HUDEP-2 (cell line): ENCODE results near the gene TMX3.

Experiments
- DNase-seq, 76 experiments: peaks; one replicate each; lab custom pipeline; 2025; ENCODE audit not compliant: unreplicated experiment in 76 of 76; lab: John Stamatoyannopoulos, UW

The TMX3 gene

DNA sequence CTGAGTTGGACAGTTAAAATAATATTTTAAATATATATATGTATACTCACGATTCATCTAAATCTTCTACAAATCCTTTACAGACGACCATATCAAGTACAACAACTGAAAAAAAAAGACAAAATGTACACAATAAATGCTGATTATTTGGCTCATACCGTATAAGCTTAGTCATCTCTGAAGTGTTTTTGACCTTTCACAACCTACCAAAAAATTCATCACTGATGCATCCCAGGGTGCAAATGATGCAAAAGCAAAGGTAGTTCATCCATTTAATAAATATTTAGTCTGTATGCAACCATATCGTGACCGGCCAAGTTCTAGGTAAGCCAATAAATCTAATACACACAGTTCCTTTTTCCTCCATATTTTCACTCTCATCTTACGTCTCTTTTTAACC is 1.1 kb downstream of the TMX3 start:
- no peak for DNase-seq

DNA sequence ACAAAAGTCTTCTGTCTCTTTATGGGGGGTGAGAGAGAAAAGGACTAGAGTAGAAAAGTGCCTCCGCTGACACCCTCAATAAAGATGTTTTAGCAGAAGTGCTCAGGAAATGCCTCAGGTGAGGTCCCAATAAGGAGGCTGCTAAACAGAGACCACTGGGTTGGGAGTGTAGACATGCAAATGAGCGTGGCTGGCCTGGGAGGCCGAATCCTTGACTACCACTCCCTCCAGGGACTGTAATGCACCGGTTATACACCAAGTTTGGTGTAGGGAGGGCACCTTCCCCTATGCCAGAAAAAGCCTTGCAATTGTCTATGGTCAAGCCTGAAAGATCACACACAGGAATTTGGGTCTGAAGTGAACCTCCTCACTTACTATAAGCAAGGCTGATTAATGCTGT is 1.8 kb downstream of the TMX3 start:
- DNase-seq = no peak

DNA sequence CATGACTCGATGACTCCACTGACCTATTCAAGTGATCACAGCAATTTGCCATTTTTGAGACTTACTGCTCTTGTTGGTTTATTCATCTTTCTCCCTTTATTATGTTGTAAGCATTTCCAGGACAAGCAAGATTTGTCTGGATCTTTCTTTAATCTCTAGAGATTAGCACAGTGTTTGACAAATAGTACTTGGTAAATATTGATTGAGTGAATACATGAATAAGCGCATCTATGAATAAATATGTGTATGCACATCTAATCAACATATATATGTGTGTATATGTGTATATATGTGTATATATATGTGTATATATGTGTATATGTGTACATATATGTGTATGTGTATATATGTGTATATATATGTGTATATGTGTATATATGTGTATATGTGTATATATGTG is 7.3 kb downstream of the TMX3 start:
- no peak for DNase-seq

DNA sequence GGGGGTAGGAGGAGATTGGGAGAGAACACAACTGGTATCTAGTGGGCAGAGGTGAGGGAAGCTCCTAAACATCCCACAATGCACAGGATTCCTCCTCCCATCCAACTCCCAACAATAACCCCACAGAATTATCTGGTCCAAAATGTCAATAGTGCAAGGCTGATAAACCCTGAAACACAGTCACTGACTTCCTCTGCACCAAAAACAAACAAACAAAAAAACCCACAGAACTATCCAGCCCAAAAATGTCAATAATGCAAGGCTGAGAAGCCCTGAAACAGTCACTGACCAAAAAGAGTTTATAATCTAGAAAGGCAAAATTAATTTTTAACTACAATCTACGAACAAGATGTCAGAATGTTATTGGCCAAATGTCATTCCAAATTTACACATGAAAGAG is 9.8 kb downstream of the TMX3 start:
- DNase-seq = no peak

DNA sequence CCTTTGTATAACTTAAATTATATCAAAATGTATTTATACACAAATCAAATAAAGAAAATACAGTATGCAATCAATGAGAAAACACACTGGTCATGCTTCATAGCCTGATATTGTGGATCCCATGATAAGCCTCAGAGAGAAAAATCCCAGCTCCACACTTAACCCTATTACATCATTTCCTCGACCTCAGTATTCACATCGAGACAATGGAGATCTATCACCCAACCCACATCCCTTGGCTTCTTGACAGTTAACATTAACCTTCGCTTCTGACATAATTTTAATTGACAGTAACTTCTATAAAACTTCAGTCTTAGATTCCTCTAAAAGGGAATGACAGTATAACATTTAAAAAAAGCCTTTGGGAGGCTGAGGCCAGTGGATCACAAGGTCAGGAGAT is 11.6 kb downstream of the TMX3 start:
- DNase-seq = no peak

DNA sequence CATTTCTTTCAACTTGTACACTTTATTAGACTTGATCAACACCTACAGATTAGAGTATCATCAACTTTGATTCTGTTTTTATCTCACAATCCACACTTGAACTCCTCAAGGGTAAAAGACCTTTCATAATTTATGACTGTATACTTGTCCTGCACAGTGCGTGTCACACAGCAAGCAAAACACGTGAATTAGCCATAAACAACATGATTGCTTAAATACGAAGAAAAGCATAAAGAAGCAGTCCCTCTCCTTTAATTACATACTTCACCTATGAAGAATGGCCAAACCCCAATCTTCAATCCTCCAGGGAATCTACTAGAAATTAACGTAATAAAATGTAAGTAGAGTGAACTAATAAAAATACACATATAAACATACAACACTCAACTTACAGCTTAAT is 13.6 kb downstream of the TMX3 start:
- DNase-seq = no peak

DNA sequence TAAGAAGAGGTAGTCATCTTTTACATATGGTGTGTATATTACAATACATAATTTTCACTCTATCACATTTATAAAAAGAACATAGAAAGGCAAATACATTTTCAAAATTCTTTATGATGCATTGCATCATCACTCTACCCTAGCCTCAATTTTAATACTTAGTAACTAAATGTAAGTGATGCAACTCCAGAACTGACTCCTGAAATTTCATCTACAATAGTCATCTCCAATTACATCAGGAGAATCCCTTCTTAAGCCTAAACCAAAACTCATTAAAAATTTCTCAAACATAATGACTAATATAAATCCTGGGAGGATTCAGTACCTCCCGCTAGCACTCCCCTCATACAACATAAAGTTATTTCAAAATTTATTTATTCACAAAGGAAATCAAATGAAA is 15.9 kb downstream of the TMX3 start:
- no peak for DNase-seq

DNA sequence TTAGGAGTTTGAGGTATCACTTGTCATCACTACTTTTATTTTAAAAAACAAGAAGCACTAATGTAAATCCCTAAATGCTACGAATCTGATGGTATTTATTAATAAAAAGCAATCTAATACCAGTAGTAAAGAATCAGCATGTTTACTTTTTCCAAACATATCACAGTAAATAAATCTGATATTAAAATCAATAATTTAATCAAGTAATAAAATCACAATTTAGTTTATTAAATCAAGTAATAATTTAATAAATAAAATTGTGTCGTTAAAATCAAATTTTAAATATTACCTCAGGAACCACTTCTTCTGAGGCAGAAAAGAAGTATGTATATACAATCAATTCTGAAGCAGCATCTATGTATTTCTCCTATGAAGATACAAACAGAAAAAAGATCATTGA is 18.0 kb downstream of the TMX3 start:
- no peak for DNase-seq

DNA sequence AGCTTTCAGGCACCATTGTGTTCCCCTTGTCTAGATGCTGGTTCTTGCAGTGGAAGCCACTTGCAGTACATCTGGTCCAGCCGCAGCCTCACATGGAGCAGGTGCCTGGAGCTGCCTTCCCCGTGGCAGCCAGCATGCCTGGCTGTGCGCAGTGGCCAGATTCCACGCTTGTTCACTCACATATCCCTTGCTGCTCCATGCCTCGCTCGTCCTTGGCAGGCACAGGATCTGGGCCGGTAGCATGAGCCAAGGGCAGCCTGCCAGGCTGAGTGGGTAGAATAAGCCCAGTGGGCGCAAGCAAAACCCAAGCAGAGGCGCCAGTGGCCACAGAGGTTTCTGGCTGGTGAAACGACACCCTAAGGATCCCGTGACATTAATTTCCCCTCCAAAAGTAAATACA is 20.6 kb downstream of the TMX3 start:
- no peak for DNase-seq

DNA sequence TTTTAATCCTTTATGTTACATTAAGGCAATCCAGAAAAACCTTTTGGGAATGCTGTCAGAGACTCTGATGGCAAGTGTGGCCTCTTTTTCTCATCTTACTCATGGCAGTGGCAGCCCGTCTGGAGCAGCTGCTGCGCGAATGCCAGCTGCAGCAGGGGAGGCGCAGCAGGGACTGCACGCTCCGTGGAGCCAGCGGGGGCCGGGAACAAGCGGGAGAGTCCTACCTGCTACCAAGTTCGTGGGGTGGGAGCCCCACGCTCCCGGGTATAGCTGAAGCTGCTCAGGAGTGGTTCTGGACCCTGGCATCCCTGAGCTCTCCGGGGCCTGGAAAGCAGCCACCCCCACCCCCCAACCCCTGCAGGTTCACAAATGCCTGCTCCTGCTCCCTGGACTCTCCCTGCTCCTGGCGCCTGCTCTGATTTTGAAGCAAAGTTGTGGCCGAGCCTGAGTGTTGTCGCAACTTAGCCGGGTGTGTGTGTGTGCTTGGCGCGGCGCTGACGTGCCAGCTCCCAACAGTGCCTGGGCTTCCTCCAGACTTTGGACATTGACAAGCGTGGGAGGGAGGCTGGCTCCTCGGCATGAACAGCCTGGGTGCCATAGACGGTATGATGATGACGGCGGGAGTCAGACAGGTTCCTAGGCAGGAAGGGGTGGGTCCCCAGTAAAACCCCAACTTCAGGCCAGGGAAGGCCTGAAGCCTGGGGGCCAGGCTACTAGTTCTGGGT is 21.7 kb downstream of the TMX3 start:
- no peak for DNase-seq

DNA sequence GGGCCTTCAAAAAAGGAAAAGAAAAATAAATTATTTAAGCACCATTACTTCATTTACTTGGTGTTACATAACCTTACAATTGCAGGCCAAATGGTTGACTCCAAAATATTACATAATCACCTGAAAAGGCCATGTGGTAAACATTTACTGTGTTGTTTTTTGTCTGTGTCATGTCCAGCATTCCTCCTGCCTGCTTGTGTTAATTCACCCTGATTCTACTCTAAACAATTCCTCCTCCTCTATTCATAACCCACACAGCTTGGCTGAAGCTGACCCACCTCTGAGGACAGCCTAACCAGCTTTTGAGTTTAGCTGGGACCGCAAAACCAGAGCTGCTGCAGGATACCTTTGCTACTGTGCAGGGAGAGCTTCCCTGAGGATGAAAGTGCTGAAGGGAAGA is 35.4 kb downstream of the TMX3 start:
- DNase-seq = no peak

DNA sequence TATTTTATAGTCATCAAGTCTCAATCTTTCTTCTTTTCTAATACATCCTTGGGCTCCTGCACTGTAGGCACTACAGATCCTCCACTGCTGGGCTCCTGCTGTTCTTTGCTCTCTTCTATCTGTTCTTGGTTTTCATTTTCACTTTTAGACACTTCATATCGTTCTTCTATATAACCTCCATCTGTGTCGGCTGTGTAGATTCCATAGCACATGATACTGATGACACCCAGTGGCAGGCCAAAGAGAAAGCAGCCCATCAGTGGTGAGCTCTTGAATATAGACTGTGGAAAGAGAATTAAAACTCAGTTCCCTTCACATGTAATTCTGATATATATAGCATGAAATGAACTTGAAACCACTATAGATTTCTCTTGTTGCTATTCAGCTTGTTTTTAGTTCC is 38.0 kb downstream of the TMX3 start:
- no peak for DNase-seq

DNA sequence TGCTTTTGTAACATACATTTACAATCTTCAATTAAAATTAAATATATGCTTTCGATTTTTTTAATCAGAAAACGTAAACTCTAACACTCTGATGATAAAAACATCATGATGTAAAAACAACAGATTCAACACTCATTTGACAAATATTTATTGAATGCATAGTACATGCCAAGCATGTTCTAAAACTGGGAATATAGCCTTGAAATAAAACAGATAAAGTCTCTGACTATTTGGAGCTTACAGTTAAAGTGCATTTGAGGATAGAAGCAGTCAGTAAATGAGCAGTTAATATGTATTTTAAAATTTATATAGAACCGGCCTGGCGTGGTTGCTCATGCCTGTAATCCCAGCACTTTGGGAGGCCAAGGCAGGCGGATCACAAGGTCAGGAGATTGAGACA is 47.8 kb downstream of the TMX3 start:
- no peak for DNase-seq

DNA sequence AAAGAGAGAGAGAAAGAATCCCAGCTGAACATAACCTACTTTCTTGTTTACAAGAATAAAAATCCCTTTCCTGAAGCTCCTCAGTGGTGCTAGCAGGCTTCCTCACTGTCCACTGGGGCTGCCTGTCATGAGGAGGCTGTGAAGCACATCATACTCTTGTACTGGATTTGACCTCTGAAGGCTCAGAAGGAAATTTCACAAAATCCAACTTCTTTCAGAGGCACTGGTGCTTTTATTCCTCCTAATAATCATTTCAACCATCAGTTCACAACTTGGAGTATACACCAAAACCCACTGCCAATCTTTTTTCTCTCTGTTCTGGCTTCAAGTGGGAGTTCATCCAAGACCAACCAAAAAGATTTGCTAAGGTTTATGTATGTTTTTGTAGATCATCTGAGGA is 48.5 kb downstream of the TMX3 start:
- no peak for DNase-seq

DNA sequence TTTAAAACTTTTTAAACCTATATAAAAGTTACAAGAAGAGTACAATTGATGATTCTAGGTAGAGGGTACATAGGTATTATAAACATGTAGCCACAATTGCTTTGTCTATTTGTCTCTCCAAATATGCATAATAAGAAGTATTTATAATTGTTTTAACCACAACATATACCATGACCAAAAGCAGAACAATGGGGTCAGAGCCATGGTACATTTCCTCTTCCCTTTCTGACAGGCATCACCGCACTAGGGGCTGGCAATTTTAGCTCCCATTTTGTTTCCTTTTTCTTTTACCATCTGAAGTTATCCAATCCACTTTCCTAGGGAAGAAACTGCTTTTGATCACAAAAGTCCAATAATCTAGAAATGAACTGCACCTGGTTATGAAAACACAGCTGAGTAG is 49.3 kb downstream of the TMX3 start:
- no peak for DNase-seq

DNA sequence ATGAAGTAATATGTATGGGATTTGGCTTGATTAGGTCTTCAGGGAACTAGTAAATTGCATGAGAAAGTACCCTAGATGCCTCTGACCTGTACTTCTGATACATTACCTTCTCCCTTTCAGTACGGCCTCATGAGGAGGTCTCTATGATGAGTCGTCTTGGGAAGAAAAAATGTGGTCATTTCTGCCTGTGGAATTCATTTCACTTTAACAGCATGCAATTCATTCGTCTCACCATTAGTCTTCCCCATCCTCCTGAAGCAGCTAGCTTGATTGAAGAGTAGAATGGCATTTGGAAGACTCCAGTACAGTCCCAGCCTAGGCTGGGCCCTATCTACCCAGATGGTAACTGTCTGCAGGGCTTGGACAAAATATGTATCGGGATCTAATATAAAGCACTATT is 52.2 kb downstream of the TMX3 start:
- no peak for DNase-seq

DNA sequence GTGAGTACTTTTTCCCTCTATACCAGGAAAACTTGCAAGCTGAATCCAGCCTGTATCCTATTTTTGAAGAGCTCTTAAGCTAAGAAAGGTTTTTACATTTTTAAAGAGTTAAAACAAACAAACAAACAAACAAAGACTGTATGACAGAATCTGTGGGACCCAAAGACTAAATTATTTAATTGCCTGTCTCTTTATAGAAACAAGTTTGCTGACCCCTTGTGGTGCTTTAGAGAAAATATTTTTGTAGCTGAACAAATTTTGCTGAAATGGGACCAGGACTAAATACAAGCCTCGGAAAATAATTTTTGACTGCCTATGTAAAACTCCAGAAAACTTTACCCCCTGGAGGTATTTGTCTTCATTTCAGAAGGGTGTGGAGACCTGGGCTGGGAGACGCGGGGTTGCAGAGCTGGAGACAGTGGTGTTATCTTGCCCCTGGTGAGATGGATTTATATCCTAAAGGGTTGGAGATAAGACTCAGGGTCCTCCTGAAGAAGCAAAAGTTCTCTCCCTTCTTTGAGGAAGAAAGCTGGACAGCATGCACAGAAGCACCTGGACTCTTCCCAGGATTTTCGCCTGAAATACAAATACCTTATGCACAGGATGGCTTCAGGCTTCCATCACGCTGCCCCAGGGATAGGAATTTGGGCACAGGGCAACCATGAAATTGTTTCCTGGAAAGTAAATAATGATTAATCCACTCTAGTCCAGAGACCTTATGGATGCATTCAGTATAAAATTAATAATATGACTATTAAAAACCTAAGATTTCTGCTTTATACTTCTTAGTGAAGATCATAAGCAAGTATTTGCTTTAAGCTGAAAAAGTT is 54.3 kb downstream of the TMX3 start:
- DNase-seq = peak in 7 of 76 experiments; percentile 1 to 34 (median 13)

DNA sequence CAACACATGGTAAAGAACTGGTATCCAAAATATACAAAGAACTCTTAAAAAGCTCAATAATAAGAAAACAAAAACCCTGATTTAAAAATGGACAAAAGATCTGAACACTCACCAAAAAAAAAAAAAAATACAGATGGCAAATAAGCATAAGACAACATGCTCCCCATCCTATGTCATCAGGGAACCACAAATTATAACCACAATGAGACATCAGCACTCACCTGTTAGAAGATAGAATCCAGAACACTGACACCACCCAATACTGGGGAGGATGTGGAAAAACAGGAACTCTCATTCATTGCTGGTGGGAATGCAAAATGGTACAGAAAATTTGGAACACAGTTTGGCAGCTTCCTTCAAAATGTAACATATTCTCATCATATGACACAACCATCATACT is 66.7 kb downstream of the TMX3 start:
- no peak for DNase-seq

DNA sequence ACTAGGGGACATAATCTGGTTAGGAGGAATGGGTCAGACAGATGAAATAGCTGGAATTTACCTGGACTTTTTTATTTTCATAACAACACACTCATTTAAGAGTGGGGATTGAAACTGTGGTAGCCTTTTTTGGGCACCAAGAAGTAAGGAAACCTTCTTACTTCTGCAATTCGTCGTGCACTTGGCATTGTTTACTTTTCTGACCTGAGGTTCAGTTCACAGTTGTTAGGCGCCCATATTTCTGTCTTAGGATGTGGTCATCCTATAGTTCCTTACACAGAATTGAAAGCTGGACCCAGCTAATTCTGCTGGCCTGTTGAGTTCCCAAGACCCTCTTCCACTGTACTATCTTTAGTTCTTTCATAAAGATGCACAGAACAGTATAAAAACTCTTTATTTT is 72.9 kb downstream of the TMX3 start:
- no peak for DNase-seq

DNA sequence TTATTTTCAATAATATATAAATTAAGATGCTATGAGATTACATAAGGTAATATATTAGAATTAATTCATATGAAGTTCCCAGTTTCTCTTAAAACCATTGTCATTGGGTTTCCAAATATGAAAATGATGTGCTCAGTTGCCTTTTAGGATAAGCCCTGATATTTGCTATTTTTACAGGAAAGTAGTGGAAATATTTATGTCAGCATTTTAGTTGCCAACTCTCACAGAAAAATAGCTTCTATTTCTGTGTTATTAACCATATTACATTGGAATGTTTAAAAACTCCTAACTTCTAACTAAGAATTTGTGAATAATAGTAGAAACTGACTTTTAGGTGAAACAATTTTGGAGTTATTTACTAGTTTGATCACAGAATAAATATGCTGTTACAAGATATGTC is 74.0 kb downstream of the TMX3 start:
- no peak for DNase-seq

DNA sequence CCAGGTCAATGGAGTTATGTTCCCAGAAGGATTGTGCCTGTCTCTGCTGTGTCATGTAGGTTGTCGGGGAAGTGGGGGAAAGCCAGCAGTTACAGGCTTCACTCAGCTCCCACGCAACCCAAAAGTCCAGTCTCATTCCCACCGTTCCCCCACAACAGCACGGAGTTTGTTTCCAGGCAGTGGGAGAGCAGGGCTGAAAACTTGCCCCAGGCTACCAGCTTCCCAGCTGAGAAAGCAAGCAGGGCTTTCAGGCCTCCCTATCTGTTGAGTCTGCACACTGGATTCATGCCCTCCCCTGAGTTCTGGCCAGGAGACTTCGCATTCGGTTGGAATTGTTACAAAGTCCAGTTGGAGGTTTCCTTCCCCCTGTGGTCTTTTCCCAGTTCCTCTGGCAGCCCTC is 76.3 kb downstream of the TMX3 start:
- no peak for DNase-seq

DNA sequence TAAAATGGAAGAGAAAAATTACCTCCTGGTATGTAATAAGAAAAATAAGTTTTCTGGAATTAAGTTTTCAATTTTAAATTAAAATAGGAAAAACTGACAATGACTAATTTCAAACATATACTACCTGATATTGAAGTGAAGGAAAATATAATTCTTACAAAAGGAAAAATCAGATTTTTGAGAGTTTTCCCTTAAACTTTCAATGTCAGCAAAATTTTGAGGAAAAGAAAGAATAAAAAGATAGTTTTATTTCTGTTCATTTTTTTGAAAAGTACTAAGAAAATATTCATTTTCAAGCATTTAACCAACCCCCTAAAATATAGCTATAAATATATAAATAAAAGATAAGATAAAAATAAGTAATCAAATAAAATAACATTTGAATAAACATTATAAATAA is 87.1 kb downstream of the TMX3 start:
- no peak for DNase-seq
